Chondrocyte (in vitro differentiated cells): ENCODE data around the gene GAL. TPM values are rescaled to one million over a fixed set of nuclear protein-coding genes. Genes with fewer than 3 reads are reported as not detected.

ENCODE experiments used
- DNase-seq: peaks from one replicate; pipeline ENCODE4 v3.0.0; 2021; ENCODE audit warnings: mixed read lengths, low spot score
- H3K27ac Mint-ChIP-seq: one replicate; pipeline ENCODE4 v1.8.0; 2021; ENCODE audit warnings: mild to moderate bottlenecking, moderate library complexity, mixed read lengths; ENCODE audit not compliant: unreplicated experiment
- H3K27me3 Mint-ChIP-seq: 2 replicates; pipeline ENCODE4 v1.8.0; 2021; ENCODE audit warnings: low read depth, mixed read lengths
- H3K36me3 Mint-ChIP-seq: 2 replicates; pipeline ENCODE4 v1.8.0; 2021; ENCODE audit warnings: low read depth, mixed read lengths
- H3K4me1 Mint-ChIP-seq: 2 replicates; pipeline ENCODE4 v1.8.0; 2021; ENCODE audit warnings: low read depth, mild to moderate bottlenecking, mixed read lengths
- H3K4me3 Mint-ChIP-seq: one replicate; pipeline ENCODE4 v1.8.0; 2021; ENCODE audit warnings: mild to moderate bottlenecking, moderate library complexity, mixed read lengths; ENCODE audit not compliant: unreplicated experiment
- H3K9me3 Mint-ChIP-seq: 2 replicates; pipeline ENCODE4 v1.8.0; 2021; ENCODE audit warnings: low read depth, mixed read lengths
- total RNA-seq: library from RNA; stranded (reverse); gene quantifications from 3 replicates; pipeline ENCODE4 v1.2.1, GENCODE V29; 2021
- TF ChIP-seq, protein P1 (sequence below): fragments of 200-600 bp; sonication (generic); IDR thresholded peaks from 2 replicates; pipeline ENCODE4 v1.5.0; 2021; ENCODE audit warnings: antibody characterized with exemption, mild to moderate bottlenecking, moderate library complexity

Gene GAL
- total RNA-seq, 1 donor from 2014 or later, result 0.90 TPM

DNA sequence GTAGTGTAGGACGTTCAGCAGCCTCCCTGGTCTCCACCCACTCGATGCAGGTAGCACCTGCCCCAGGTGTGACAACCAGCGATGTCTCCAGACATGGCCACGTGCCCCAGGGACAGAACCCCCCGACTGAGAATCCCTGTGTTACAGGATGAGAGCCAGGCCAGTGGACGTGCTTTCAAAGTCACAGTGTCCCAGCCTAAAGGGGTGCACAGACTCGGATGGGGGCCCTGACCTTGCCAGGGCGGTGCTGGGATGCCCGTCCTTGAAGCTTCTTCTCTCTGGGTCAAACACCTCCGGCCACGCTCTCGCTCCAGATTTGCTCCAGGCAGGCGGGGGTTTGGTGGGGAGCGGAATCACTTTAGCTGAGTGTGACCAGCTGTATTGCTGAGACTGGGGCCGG is 23.3 kb upstream of the GAL start:
- Mint-ChIP-seq H3K4me1 (peaks cover 16% of the 10 kb centered on the region), H3K27ac (no peak overlapping the region), H3K4me3 (no peak overlapping the region), H3K36me3 (peaks cover 4% of the 10 kb centered on the region), H3K27me3 (peaks cover 51% of the 10 kb centered on the region), H3K9me3 (no peaks in the 10 kb centered on the region)
- DNase-seq, result no peak
- TF ChIP-seq, protein P1, sequence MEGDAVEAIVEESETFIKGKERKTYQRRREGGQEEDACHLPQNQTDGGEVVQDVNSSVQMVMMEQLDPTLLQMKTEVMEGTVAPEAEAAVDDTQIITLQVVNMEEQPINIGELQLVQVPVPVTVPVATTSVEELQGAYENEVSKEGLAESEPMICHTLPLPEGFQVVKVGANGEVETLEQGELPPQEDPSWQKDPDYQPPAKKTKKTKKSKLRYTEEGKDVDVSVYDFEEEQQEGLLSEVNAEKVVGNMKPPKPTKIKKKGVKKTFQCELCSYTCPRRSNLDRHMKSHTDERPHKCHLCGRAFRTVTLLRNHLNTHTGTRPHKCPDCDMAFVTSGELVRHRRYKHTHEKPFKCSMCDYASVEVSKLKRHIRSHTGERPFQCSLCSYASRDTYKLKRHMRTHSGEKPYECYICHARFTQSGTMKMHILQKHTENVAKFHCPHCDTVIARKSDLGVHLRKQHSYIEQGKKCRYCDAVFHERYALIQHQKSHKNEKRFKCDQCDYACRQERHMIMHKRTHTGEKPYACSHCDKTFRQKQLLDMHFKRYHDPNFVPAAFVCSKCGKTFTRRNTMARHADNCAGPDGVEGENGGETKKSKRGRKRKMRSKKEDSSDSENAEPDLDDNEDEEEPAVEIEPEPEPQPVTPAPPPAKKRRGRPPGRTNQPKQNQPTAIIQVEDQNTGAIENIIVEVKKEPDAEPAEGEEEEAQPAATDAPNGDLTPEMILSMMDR, result no peak

DNA sequence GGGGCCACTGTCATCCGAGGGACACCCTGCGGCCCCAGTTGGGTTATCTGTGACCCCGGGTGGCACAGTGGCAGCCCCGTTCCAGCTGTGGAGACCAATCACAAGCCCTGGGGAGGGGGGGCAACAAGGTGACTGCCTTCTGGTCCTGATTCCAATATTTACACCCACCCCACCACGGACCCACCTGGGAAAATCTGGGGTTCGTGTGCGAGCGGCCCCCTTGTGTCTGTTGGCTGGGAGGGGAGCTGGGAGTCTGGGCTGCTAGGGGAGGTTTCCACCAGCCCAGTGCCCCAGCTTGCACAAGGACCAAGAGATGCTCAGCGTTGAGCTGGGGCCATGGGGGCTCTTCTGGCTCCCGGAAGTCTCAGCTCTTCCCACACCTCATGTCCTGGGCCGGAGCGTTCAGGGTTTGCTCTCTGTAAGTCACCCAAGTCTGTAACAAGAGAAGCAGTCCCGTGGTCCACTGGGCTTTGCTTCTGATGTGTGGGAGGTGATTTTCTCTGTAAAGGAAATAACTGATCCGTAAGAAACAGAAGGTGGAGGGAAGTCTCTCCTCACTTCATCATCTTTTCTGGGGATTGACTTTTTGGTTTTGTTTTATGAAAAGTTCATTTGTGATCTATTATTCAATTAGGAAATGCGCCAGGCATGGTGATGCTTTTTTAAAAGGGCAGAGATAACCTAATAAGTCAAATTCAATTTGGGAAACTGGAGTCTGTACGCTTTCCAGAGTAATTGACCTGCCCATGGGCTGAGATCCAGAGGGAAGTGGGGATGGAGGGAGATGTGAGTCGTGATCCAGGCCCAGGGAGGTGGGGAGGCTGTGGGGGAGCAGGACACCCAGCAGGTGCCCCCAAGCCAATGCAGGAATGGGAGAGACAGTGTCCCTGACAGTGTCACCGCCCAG is 22.4 kb upstream of the GAL start:
- Mint-ChIP-seq H3K4me1 (peaks cover 16% of the 10 kb centered on the region), H3K36me3 (peaks cover 4% of the 10 kb centered on the region), H3K27me3 (peaks cover 54% of the 10 kb centered on the region), H3K27ac (no peak overlapping the region), H3K4me3 (no peak overlapping the region), H3K9me3 (no peaks in the 10 kb centered on the region)
- TF ChIP-seq, protein P1, result no peak
- DNase-seq, result no peak

DNA sequence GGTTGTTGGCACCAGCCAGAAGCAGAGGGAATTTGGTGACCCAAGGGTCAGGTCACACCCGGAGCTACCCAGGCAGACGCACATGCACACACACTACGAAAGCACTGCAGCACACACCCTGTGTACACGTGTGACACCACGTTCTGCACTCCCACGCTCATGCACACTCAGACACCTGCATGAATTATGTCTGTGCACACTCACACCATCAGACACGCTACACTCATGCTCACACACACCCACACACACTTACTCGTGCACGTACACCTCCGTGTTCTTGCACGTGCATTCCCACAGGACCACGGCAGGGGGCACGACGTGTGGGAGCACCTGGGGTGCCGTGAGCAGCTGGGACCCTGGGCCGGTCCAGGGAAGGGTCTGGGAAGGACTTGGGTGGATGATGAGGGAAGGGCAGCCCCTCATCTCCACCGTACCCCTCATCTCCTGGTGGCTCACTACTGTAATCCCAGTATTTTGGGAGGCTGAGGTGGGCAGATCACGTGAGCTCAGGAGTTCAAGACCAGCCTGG is 20.8 kb upstream of the GAL start:
- Mint-ChIP-seq H3K4me3 (no peak overlapping the region), H3K36me3 (peaks cover 4% of the 10 kb centered on the region), H3K27ac (no peak overlapping the region), H3K27me3 (peaks cover 50% of the 10 kb centered on the region), H3K4me1 (peaks cover 11% of the 10 kb centered on the region), H3K9me3 (no peaks in the 10 kb centered on the region)
- no peak for DNase-seq
- TF ChIP-seq, protein P1, result no peak

DNA sequence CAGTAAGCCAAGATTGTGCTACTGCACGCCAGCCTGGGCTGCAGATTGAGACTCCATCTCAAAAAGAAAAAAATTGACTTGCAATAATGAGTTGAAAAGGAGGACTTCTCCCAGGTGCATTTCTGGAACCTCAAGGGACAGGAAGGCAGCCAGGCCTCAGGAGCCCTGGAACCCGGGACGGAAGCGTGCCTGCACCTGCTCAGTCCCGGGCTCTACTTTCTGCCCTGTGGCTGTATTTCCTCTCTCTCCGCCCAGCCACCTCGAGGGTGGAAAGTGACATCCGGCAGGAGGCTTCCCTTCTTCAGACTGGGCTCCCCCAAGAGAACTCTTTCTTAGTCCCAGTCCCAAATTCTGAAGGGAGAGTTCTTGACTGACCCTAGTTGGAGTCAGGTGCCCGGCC is 20.2 kb upstream of the GAL start:
- H3K4me1 Mint-ChIP-seq, result peaks cover 5% of the 10 kb centered on the region
- no peaks in the 10 kb centered on the region for H3K9me3 Mint-ChIP-seq
- H3K27me3 Mint-ChIP-seq, result peaks cover 53% of the 10 kb centered on the region
- no peak overlapping the region for H3K4me3 Mint-ChIP-seq
- no peak for DNase-seq
- H3K36me3 Mint-ChIP-seq, result peaks cover 4% of the 10 kb centered on the region
- no peak overlapping the region for H3K27ac Mint-ChIP-seq
- TF ChIP-seq, protein P1, result no peak

DNA sequence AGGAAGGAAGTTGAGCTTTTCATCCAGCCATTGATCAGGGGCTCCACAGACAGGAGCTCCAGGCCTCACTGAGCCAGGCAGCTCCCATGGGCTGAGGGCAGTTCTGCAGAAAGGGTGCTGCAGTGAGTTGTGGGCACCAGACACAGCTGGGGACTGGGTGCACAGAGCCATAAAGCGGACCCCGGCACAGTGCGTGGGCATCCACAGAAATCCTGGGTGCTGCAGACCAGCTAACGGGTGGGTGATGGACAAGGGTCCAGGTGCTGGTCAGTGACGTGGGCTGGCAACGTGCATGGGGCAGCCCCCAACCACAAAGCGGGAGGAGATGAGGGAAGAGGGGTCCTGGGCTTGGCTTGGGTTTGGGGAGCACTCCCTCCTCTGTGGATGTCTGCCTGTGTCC is 19.4 kb upstream of the GAL start:
- no peak overlapping the region for H3K4me3 Mint-ChIP-seq
- no peaks in the 10 kb centered on the region for H3K9me3 Mint-ChIP-seq
- no peaks in the 10 kb centered on the region for H3K4me1 Mint-ChIP-seq
- peaks cover 4% of the 10 kb centered on the region for H3K36me3 Mint-ChIP-seq
- TF ChIP-seq, protein P1, result no peak
- peak; percentile 58 for DNase-seq
- peaks cover 54% of the 10 kb centered on the region for H3K27me3 Mint-ChIP-seq
- no peak overlapping the region for H3K27ac Mint-ChIP-seq
